Hepatocyte (in vitro differentiated cells): ENCODE data around the gene MTURN.

Source experiments
- CTCF ChIP-seq: fragments of 200-600 bp; sonication (generic); IDR thresholded peaks from 2 replicates; pipeline ENCODE4 v1.5.1; 2016; ENCODE audit warnings: antibody characterized with exemption, mild to moderate bottlenecking; ENCODE audit not compliant: poor library complexity
- EZH2 ChIP-seq: fragments of 200-600 bp; sonication (generic); IDR thresholded peaks from 2 replicates; pipeline ENCODE4 v1.6.1; 2016; ENCODE audit warnings: antibody characterized with exemption, mild to moderate bottlenecking, borderline replicate concordance

- TF ChIP-seq EZH2 (no peak), CTCF (no peak)
These were observed 41.3 kb upstream of the MTURN start for GRCh38 chr7:30093420-30093952.
